Inflammatory macrophage treated with lipopolysaccharide for 4 hours (primary cell): ENCODE results near the gene RPL36A.

Experiments
- DNase-seq: peaks from one replicate; pipeline ENCODE4 v3.0.0-alpha.2; 2020

RPL36A gene

GRCh38 chrX:101393530-101394305, 2.9 kb downstream of the RPL36A start:
- no peak for DNase-seq

GRCh38 chrX:101394372-101394771, 3.6 kb downstream of the RPL36A start:
- DNase-seq = no peak

- DNase-seq = peak; percentile 77
Observed at GRCh38 chrX:101395789-101396188, 5.0 kb downstream of the RPL36A start.

- DNase-seq = no peak
Observed at GRCh38 chrX:101397779-101398178, 7.0 kb downstream of the RPL36A start.

- no peak for DNase-seq
Observed at GRCh38 chrX:101398694-101399093, 7.9 kb downstream of the RPL36A start.

- no peak for DNase-seq
Observed at GRCh38 chrX:101399825-101400224, 9.0 kb downstream of the RPL36A start.

- peak; percentile 41 for DNase-seq
Observed at GRCh38 chrX:101407167-101407747, 16.4 kb downstream of the RPL36A start.

GRCh38 chrX:101407748-101408531, 17.1 kb downstream of the RPL36A start, which contains the start of the genes GLA and HNRNPH2:
GLA (minus strand) TSS chrX:101407925; CDS start chrX:101407903, 22 bp downstream.
HNRNPH2 (plus strand) TSS chrX:101408222; CDS start chrX:101411989, 3,767 bp downstream.
- DNase-seq = peak; percentile 96

GRCh38 chrX:101408532-101408841, 17.7 kb downstream of the RPL36A start:
- DNase-seq = no peak

GRCh38 chrX:101409043-101409442, 18.2 kb downstream of the RPL36A start:
- no peak for DNase-seq

- no peak for DNase-seq
Observed at GRCh38 chrX:101410461-101410860, 19.6 kb downstream of the RPL36A start.

GRCh38 chrX:101411984-101412383, 21.2 kb downstream of the RPL36A start:
- DNase-seq = peak; percentile 32

- peak; percentile 61 for DNase-seq
Observed at GRCh38 chrX:101415180-101416145, 24.7 kb downstream of the RPL36A start.

- DNase-seq = no peak
Observed at GRCh38 chrX:101416691-101417090, 25.9 kb downstream of the RPL36A start.

GRCh38 chrX:101417190-101417589, 26.4 kb downstream of the RPL36A start:
- no peak for DNase-seq

GRCh38 chrX:101417981-101418841, 27.4 kb downstream of the RPL36A start:
- DNase-seq = peak; percentile 60

- no peak for DNase-seq
Observed at GRCh38 chrX:101419489-101419888, 28.7 kb downstream of the RPL36A start.

- DNase-seq = no peak
Observed at GRCh38 chrX:101427954-101428353, 37.1 kb downstream of the RPL36A start.

- DNase-seq = no peak
Observed at GRCh38 chrX:101429934-101430333, 39.1 kb downstream of the RPL36A start.

- DNase-seq = no peak
Observed at GRCh38 chrX:101430457-101431078, 39.8 kb downstream of the RPL36A start.

- peak; percentile 48 for DNase-seq
Observed at GRCh38 chrX:101442085-101442484, 51.3 kb downstream of the RPL36A start.
